H1 (cell line): ENCODE data around the gene TGFB1I1. TPM values are rescaled to one million over a fixed set of nuclear protein-coding genes. Genes with fewer than 3 reads are reported as not detected.

ENCODE experiments used
- CTCF ChIA-PET: fragments of 300-600 bp; sonication (Branson Sonifier 250); formaldehyde crosslinking; loops from one replicate; lab custom pipeline; 2021; ENCODE audit not compliant: partially characterized antibody; lab: Charles Lee
- POLR2A ChIA-PET: fragments of 300-600 bp; sonication (Branson Sonifier 250); formaldehyde crosslinking; loops from one replicate; lab custom pipeline; 2021; ENCODE audit warnings: inconsistent platforms; ENCODE audit not compliant: partially characterized antibody; lab: Charles Lee
- DNase-seq, 2 experiments: peaks; one replicate each; pipeline versions ENCODE4 v3.0.0 to v3.0.0-alpha.2; 2010 to 2022; ENCODE audit warnings: low spot score in 2 of 2, low read depth in 1 of 2, mixed read lengths in 1 of 2
- FAIRE-seq: peaks from 2 replicates; lab custom pipeline; 2011; peaks lifted over from hg19 to GRCh38; lab: Jason Lieb, UNC
- H2AFZ ChIP-seq: 2 replicates; pipeline ENCODE4 v1.8.1; 2012; ENCODE audit warnings: low read length, inconsistent platforms
- H2AK5ac ChIP-seq: 2 replicates; pipeline ENCODE4 v1.6.1; 2013; ENCODE audit warnings: low read depth, low read length
- H2BK120ac ChIP-seq: replicated peaks from 2 replicates; pipeline ENCODE3; 2013; ENCODE audit warnings: low read depth, low read length, inconsistent platforms
- H2BK12ac ChIP-seq: 2 replicates; pipeline ENCODE4 v1.6.1; 2013; ENCODE audit warnings: low read depth, low read length
- H2BK15ac ChIP-seq: 2 replicates; pipeline ENCODE4 v1.6.1; 2013; ENCODE audit warnings: low read length
- H2BK20ac ChIP-seq: 2 replicates; pipeline ENCODE4 v1.6.1; 2013; ENCODE audit warnings: low read length
- H2BK5ac ChIP-seq: 2 replicates; pipeline ENCODE4 v1.6.1; 2013; ENCODE audit warnings: low read depth, low read length
- H3K14ac ChIP-seq: 2 replicates; pipeline ENCODE4 v1.6.1; 2013; ENCODE audit warnings: inconsistent platforms; ENCODE audit not compliant: insufficient read length
- H3K18ac ChIP-seq: 2 replicates; pipeline ENCODE4 v1.6.1; 2013; ENCODE audit warnings: low read length; ENCODE audit errors: extremely low read depth
- H3K23ac ChIP-seq: 2 replicates; pipeline ENCODE4 v1.6.1; 2013; ENCODE audit warnings: inconsistent platforms; ENCODE audit not compliant: insufficient read length
- H3K23me2 ChIP-seq: 2 replicates; pipeline ENCODE4 v1.6.1; 2013; ENCODE audit warnings: low read depth, low read length
- H3K27ac ChIP-seq: 2 replicates; pipeline ENCODE4 v1.6.1; 2011; ENCODE audit warnings: low read depth, low read length, inconsistent platforms
- H3K27me3 ChIP-seq, 4 experiments: replicated peaks in 1 of 4; 1 replicate in 1 of 4; 2 replicates in 3 of 4; pipeline versions ENCODE4 v1.6.1 to v1.8.1; 2011 to 2013; ENCODE audit warnings: low read length in 3 of 4, mild to moderate bottlenecking in 3 of 4, inconsistent platforms in 2 of 4, mixed read lengths in 2 of 4, moderate library complexity in 1 of 4; ENCODE audit not compliant: control insufficient read depth in 3 of 4, insufficient read depth in 3 of 4; ENCODE audit errors: extremely low read depth in 1 of 4
- H3K36me3 ChIP-seq, 4 experiments: 2 replicates each; pipeline versions ENCODE4 v1.6.1 to v1.8.1; 2011 to 2013; ENCODE audit warnings: mild to moderate bottlenecking in 4 of 4, low read length in 3 of 4, moderate library complexity in 2 of 4, control low read depth in 1 of 4, inconsistent platforms in 1 of 4; ENCODE audit not compliant: insufficient read depth in 4 of 4, control insufficient read depth in 2 of 4
- H3K4ac ChIP-seq: replicated peaks from 2 replicates; pipeline ENCODE3; 2013; ENCODE audit warnings: low read length, low read depth, mixed read lengths, inconsistent platforms; ENCODE audit not compliant: insufficient read length
- H3K4me1 ChIP-seq, 4 experiments: replicated peaks in 1 of 4; 1 replicate in 1 of 4; 2 replicates in 3 of 4; pipeline versions ENCODE4 v1.6.1 to v1.8.1; 2011 to 2013; ENCODE audit warnings: low read length in 3 of 4, inconsistent platforms in 2 of 4, mixed read lengths in 1 of 4; ENCODE audit not compliant: insufficient read depth in 4 of 4, control insufficient read depth in 3 of 4
- H3K4me2 ChIP-seq, 2 experiments: 2 replicates each; pipeline versions ENCODE4 v1.6.1 to v1.8.1; 2011 to 2013; ENCODE audit warnings: low read depth in 2 of 2, low read length in 2 of 2, control low read depth in 1 of 2, inconsistent platforms in 1 of 2, mild to moderate bottlenecking in 1 of 2; ENCODE audit not compliant: insufficient read depth in 1 of 2
- H3K4me3 ChIP-seq, 4 experiments: fragments of 200-600, 300-600 bp in 1 of 4; sonication (generic), shearing (Covaris generic), sonication (Bioruptor Twin) in 1 of 4; 2 replicates each; pipeline versions ENCODE4 v1.5.1 to v1.8.1; 2011 to 2016; ENCODE audit warnings: low read length in 4 of 4, low read depth in 3 of 4, control low read depth in 2 of 4, inconsistent platforms in 2 of 4, mild to moderate bottlenecking in 2 of 4, mixed read lengths in 1 of 4, moderate library complexity in 1 of 4; ENCODE audit not compliant: insufficient read depth in 2 of 4; ENCODE audit errors: extremely low read depth in 1 of 4
- H3K56ac ChIP-seq: replicated peaks from 2 replicates; pipeline ENCODE3; 2013; ENCODE audit warnings: low read depth, mild to moderate bottlenecking, mixed read lengths, low read length, inconsistent platforms; ENCODE audit not compliant: insufficient read length
- H3K79me1 ChIP-seq: 2 replicates; pipeline ENCODE4 v1.6.1; 2013; ENCODE audit warnings: low read depth, low read length, control low read depth
- H3K79me2 ChIP-seq, 2 experiments: 2 replicates each; pipeline versions ENCODE4 v1.6.1 to v1.8.1; 2012 to 2013; ENCODE audit warnings: low read length in 2 of 2, mild to moderate bottlenecking in 2 of 2, inconsistent platforms in 1 of 2; ENCODE audit not compliant: insufficient read depth in 2 of 2, control insufficient read depth in 1 of 2
- H3K9ac ChIP-seq, 4 experiments: replicated peaks in 1 of 4; 1 replicate in 1 of 4; 2 replicates in 3 of 4; pipeline versions ENCODE4 v1.6.1 to v1.8.1; 2011 to 2013; ENCODE audit warnings: low read depth in 3 of 4, low read length in 3 of 4, control low read depth in 2 of 4, mild to moderate bottlenecking in 2 of 4, moderate library complexity in 2 of 4, inconsistent platforms in 1 of 4; ENCODE audit errors: extremely low read depth in 1 of 4
- H3K9me3 ChIP-seq, 2 experiments: 2 replicates each; pipeline versions ENCODE4 v1.6.1 to v1.8.1; 2012 to 2013; ENCODE audit warnings: mild to moderate bottlenecking in 2 of 2, moderate library complexity in 2 of 2, control low read depth in 1 of 2, inconsistent platforms in 1 of 2, low read depth in 1 of 2, low read length in 1 of 2, mixed read lengths in 1 of 2; ENCODE audit not compliant: insufficient read depth in 2 of 2
- H4K20me1 ChIP-seq, 2 experiments: replicated peaks in 1 of 2; 2 replicates each; pipeline versions ENCODE3 to v1.8.1; 2011 to 2013; ENCODE audit warnings: inconsistent platforms in 2 of 2, low read length in 2 of 2, mild to moderate bottlenecking in 1 of 2; ENCODE audit not compliant: insufficient read depth in 2 of 2, control insufficient read depth in 1 of 2
- H4K5ac ChIP-seq: 2 replicates; pipeline ENCODE4 v1.6.1; 2013; ENCODE audit warnings: low read length, low read depth, mixed read lengths, inconsistent platforms; ENCODE audit not compliant: insufficient read length
- H4K8ac ChIP-seq: 2 replicates; pipeline ENCODE4 v1.8.0; 2013; ENCODE audit warnings: mild to moderate bottlenecking, moderate library complexity, low read length, inconsistent platforms; ENCODE audit not compliant: insufficient read depth; ENCODE audit errors: extremely low read depth
- H4K91ac ChIP-seq: replicated peaks from 2 replicates; pipeline ENCODE3; 2013; ENCODE audit warnings: low read length, mixed read lengths, inconsistent platforms; ENCODE audit not compliant: insufficient read length
- ASH2L ChIP-seq: fragments of 200-600, 300-600 bp; sonication (generic); IDR thresholded peaks from one replicate; pipeline ENCODE4 v1.7.1; 2017; ENCODE audit warnings: low read length
- BACH1 ChIP-seq: IDR thresholded peaks from 2 replicates; pipeline ENCODE4 v1.6.1; 2012; ENCODE audit warnings: low read length, improper control_type of control experiment
- BCL11A ChIP-seq, 2 experiments: IDR thresholded peaks; one replicate each; pipeline ENCODE4 v1.6.1; 2011; ENCODE audit warnings: low read depth in 2 of 2, low read length in 2 of 2, mild to moderate bottlenecking in 2 of 2
- CHD2 ChIP-seq: IDR thresholded peaks from 2 replicates; pipeline ENCODE4 v1.6.1; 2012; ENCODE audit warnings: low read length, improper control_type of control experiment
- EGR1 ChIP-seq: IDR thresholded peaks from 2 replicates; pipeline ENCODE4 v1.6.1; 2011; ENCODE audit warnings: low read depth, low read length, borderline replicate concordance
- KDM1A ChIP-seq: fragments of 200-600, 300-600 bp; sonication (generic); IDR thresholded peaks from 2 replicates; pipeline ENCODE4 v1.7.1; 2016; ENCODE audit warnings: mild to moderate bottlenecking, low read length, borderline replicate concordance
- MAFK ChIP-seq: IDR thresholded peaks from 2 replicates; pipeline ENCODE4 v1.6.1; 2012; ENCODE audit warnings: low read depth, mild to moderate bottlenecking, improper control_type of control experiment, low read length
- RAD21 ChIP-seq, 2 experiments: IDR thresholded peaks in 1 of 2; conservative IDR thresholded peaks in 1 of 2; 2 replicates each; pipeline ENCODE4 v1.6.1; 2011; ENCODE audit warnings: low read depth in 2 of 2, low read length in 2 of 2, improper control_type of control experiment in 1 of 2, inconsistent platforms in 1 of 2, mild to moderate bottlenecking in 1 of 2, moderate library complexity in 1 of 2
- SP2 ChIP-seq: IDR thresholded peaks from 2 replicates; pipeline ENCODE4 v1.6.1; 2012; ENCODE audit warnings: mild to moderate bottlenecking, low read length, inconsistent platforms
- SUZ12 ChIP-seq: fragments of 200-600 bp; sonication (generic); IDR thresholded peaks from 2 replicates; pipeline ENCODE4 v1.6.1; 2012; ENCODE audit warnings: mild to moderate bottlenecking, inconsistent platforms, low read length, moderate library complexity, mixed read lengths
- TAF7 ChIP-seq: optimal IDR thresholded peaks from 2 replicates; pipeline ENCODE3; 2011; ENCODE audit warnings: low read depth, mild to moderate bottlenecking, inconsistent platforms, low read length, moderate library complexity, borderline replicate concordance
- TBP ChIP-seq: IDR thresholded peaks from 2 replicates; pipeline ENCODE4 v1.6.1; 2011; ENCODE audit warnings: low read depth, low read length, improper control_type of control experiment
- YY1 ChIP-seq: IDR thresholded peaks from 2 replicates; pipeline ENCODE4 v1.6.1; 2011; ENCODE audit warnings: low read depth, mild to moderate bottlenecking, low read length
- WGBS, 2 experiments: shearing (Covaris generic) in 1 of 2; methylation state at CpG; one replicate each; pipeline versions ENCODE4 v1.1.6 to v1.1.7; 2013 to 2015; ENCODE audit warnings: low lambda C conversion rate in 2 of 2, mixed read lengths in 2 of 2, inconsistent platforms in 1 of 2, low coverage in 1 of 2, missing lambda C conversion rate in 1 of 2; ENCODE audit not compliant: insufficient replicate concordance in 2 of 2, insufficient coverage in 1 of 2, insufficient read length in 1 of 2; ENCODE audit errors: extremely low coverage in 1 of 2, missing lambda C conversion rate in 1 of 2; 5-methylcytosine and 5-hydroxymethylcytosine counted together
- polyA plus RNA-seq, 7 experiments: library from polyadenylated mRNA; depleted of rRNA in 3 of 7; stranded (reverse) in 5 of 7; unstranded in 2 of 7; fragments of >200 nt in 5 of 7; fragments of 200-250 nt in 2 of 7; gene quantifications; 1 replicate in 5 of 7; 2 replicates in 1 of 7; 4 replicates in 1 of 7; pipeline versions ENCODE4 v1.2.1 to v1.2.3, GENCODE V29; 2011 to 2013; ENCODE audit warnings: missing spikeins in 2 of 7, mixed read lengths in 2 of 7
- total RNA-seq: library from RNA; stranded (reverse); fragmentation: NEBNext Ultra II Directional; extraction: Animal tissue kit (Norgen Biotek cat#: 25700); gene quantifications from 2 replicates; pipeline ENCODE4 v1.2.1, GENCODE V29; 2021
- TF ChIP-seq, protein P1 (sequence below): IDR thresholded peaks from 2 replicates; pipeline ENCODE4 v1.6.1; 2011; ENCODE audit warnings: low read depth, mild to moderate bottlenecking, low read length; ENCODE audit not compliant: insufficient read depth

TGFB1I1 gene
- total and polyA plus RNA-seq, 2 of the 8 experiments (the other 6 are each of a cell fraction or from before 2014, with no cell fraction given), result 5.6 to 5.8 TPM

DNA sequence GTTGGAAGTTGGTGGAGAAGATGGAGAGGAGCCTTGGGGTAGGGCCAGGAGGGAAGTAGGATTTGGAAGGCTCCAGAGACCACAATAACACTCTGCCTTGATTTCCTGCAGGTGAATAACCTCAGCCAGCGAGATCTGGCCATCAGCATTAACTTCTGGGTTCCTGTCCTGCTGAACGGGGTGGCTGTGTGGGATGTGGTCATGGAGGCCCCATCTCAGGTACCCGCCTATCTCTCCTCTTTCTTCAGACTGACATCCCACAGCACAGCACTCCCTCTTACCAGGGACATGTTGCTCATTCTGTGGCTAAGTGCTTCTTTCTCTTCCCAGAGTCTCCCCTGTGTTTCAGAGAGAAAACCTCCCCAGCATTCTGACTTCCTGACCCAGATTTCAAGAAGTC, 48.7 kb upstream of the TGFB1I1 start:
- Histone ChIP-seq H3K4me1 (no peaks in the 10 kb centered on the region; a peak in 1 of 7 replicates), H3K36me3 (no peaks in the 10 kb centered on the region), H4K20me1 (no peaks in the 10 kb centered on the region), H3K14ac (no peak overlapping the region), H3K27ac (no peak overlapping the region), H2AK5ac (no peak overlapping the region), H2BK20ac (no peak overlapping the region), H3K9me3 (peaks cover 5 to 6% of the 10 kb centered on the region in 2 experiments), H3K4me3 (no peak overlapping the region), H3K18ac (no peak overlapping the region), H2BK5ac (no peak overlapping the region), H3K56ac (no peak overlapping the region), H3K23ac (no peak overlapping the region), H3K23me2 (peaks cover 2% of the 10 kb centered on the region; the same call in 1 of the 2 replicates), H3K9ac (no peak overlapping the region; a peak in 1 of 7 replicates), H3K79me1 (no peaks in the 10 kb centered on the region), H3K27me3 (peaks cover 5 to 21% (median 19%) of the 10 kb centered on the region in 4 experiments), H2BK15ac (no peak overlapping the region), H3K4me2 (no peak overlapping the region), H2AFZ (no peak overlapping the region), H4K8ac (no peak overlapping the region), H2BK12ac (no peak overlapping the region), H3K4ac (no peak overlapping the region), H4K91ac (no peak overlapping the region), H2BK120ac (no peak overlapping the region), H3K79me2 (no peaks in the 10 kb centered on the region), H4K5ac (no peak overlapping the region)
- 56% methylated on average over 3 of the region's 3 CpGs; no CpG with 5 or more reads in 1 of the 2 experiments for WGBS, 2 experiments
- DNase-seq (no peak), FAIRE-seq (no peak)
- POLR2A ChIA-PET, result no interaction called here
- CTCF ChIA-PET, result interaction anchor here (1.4 to 1.8 kb wide), 2 partner anchors 28 to 37 kb away, joined by 3 to 4 read pairs; no protein-coding TSS in a partner anchor
- TF ChIP-seq RAD21 (IDR thresholded peaks at IDR 0.05 in 1 of 2, conservative IDR thresholded peaks at IDR 0.05 in 1 of 2; ENCODE audit: low read depth in 2 of 2, low read length in 2 of 2) (no peak), BCL11A (IDR thresholded peaks at IDR 0.05; ENCODE audit: low read depth in 2 of 2, low read length in 2 of 2) (no peak), SP2 (no peak), SUZ12 (no peak), MAFK (no peak), TBP (no peak), KDM1A (no peak), CHD2 (no peak), TAF7 (no peak), EGR1 (no peak), ASH2L (no peak), YY1 (no peak), BACH1 (no peak)
- TF ChIP-seq, protein P1, sequence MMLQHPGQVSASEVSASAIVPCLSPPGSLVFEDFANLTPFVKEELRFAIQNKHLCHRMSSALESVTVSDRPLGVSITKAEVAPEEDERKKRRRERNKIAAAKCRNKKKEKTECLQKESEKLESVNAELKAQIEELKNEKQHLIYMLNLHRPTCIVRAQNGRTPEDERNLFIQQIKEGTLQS, result no peak
